Fibroblast of lung (primary cell): Measurements from ENCODE around the gene CDKN1A. TPM values are rescaled to one million over a fixed set of nuclear protein-coding genes. Genes with fewer than 3 reads are reported as not detected.

Source experiments
- DNase-seq, 2 donors: peaks; one replicate each; pipeline versions ENCODE4 v3.0.0 to v3.0.0-alpha.2; 2010; ENCODE audit warnings: low read depth in 2 of 2
- H2AFZ ChIP-seq: 2 replicates; pipeline ENCODE4 v1.5.1; 2012; ENCODE audit warnings: low read length, control low read depth, inconsistent platforms
- H3K27ac ChIP-seq: 2 replicates; pipeline ENCODE4 v1.5.1; 2011; ENCODE audit warnings: low read length, control low read depth; ENCODE audit not compliant: insufficient read depth
- H3K27me3 ChIP-seq: 2 replicates; pipeline ENCODE4 v1.5.1; 2011; ENCODE audit warnings: mild to moderate bottlenecking, low read length; ENCODE audit not compliant: control insufficient read depth, insufficient read depth
- H3K36me3 ChIP-seq: 2 replicates; pipeline ENCODE4 v1.5.1; 2011; ENCODE audit warnings: low read length; ENCODE audit not compliant: control insufficient read depth, insufficient read depth
- H3K4me1 ChIP-seq: 2 replicates; pipeline ENCODE4 v1.5.1; 2011; ENCODE audit warnings: low read length; ENCODE audit not compliant: control insufficient read depth, insufficient read depth; ENCODE audit errors: extremely low read depth
- H3K4me2 ChIP-seq: 2 replicates; pipeline ENCODE4 v1.5.1; 2011; ENCODE audit warnings: low read length, control low read depth; ENCODE audit not compliant: insufficient read depth; ENCODE audit errors: extremely low read depth
- H3K4me3 ChIP-seq, 4 experiments: fragments of 200-600 bp in 1 of 4; sonication (generic) in 1 of 4; replicated peaks in 1 of 4; 2 replicates each; pipeline ENCODE4 v1.5.1; 2011 to 2016; ENCODE audit warnings: low read length in 4 of 4, low read depth in 3 of 4, mild to moderate bottlenecking in 3 of 4, control low read depth in 2 of 4, inconsistent platforms in 1 of 4, mixed read lengths in 1 of 4; ENCODE audit not compliant: insufficient read depth in 1 of 4; ENCODE audit errors: control extremely low read depth in 1 of 4
- H3K79me2 ChIP-seq: 2 replicates; pipeline ENCODE4 v1.5.1; 2012; ENCODE audit warnings: mild to moderate bottlenecking, low read length, inconsistent platforms; ENCODE audit not compliant: control insufficient read depth, insufficient read depth
- H3K9ac ChIP-seq: 2 replicates; pipeline ENCODE4 v1.5.1; 2011; ENCODE audit warnings: mild to moderate bottlenecking, low read length, control low read depth; ENCODE audit not compliant: insufficient read depth
- H3K9me3 ChIP-seq: 2 replicates; pipeline ENCODE4 v1.5.1; 2012; ENCODE audit warnings: low read depth, low read length; ENCODE audit not compliant: control insufficient read depth, insufficient read depth
- H4K20me1 ChIP-seq: 2 replicates; pipeline ENCODE4 v1.5.1; 2011; ENCODE audit warnings: low read length; ENCODE audit not compliant: control insufficient read depth, insufficient read depth; ENCODE audit errors: extremely low read depth
- EZH2 ChIP-seq: IDR thresholded peaks from 2 replicates; pipeline ENCODE4 v1.5.1; 2012; ENCODE audit warnings: low read length, control low read depth, mild to moderate bottlenecking; ENCODE audit errors: missing control alignments
- polyA plus RNA-seq, 2 donors: library from polyadenylated mRNA; depleted of rRNA in 1 of 2; stranded (reverse) in 1 of 2; unstranded in 1 of 2; fragments of >200 nt; gene quantifications; 2 replicates each; pipeline ENCODE4 v1.2.1, GENCODE V29; 2011 to 2012; ENCODE audit warnings: missing spikeins in 1 of 2
- total RNA-seq: library from RNA; depleted of rRNA; stranded (reverse); fragments of >200 nt; gene quantifications from 2 replicates; pipeline ENCODE4 v1.2.1, GENCODE V29; 2014
- TF ChIP-seq, protein P1 (sequence below), 2 donors: IDR thresholded peaks in 1 of 2; conservative IDR thresholded peaks in 1 of 2; 1 replicate in 1 of 2; 2 replicates in 1 of 2; pipeline ENCODE4 v1.5.1; 2011 to 2012; ENCODE audit warnings: low read length in 2 of 2, control low read depth in 1 of 2, inconsistent platforms in 1 of 2, low read depth in 1 of 2, mild to moderate bottlenecking in 1 of 2

The CDKN1A gene
- total and polyA plus RNA-seq, 2 donors (not counting 1 experiment from before 2014, with no cell fraction given) = 166 to 900 TPM

DNA sequence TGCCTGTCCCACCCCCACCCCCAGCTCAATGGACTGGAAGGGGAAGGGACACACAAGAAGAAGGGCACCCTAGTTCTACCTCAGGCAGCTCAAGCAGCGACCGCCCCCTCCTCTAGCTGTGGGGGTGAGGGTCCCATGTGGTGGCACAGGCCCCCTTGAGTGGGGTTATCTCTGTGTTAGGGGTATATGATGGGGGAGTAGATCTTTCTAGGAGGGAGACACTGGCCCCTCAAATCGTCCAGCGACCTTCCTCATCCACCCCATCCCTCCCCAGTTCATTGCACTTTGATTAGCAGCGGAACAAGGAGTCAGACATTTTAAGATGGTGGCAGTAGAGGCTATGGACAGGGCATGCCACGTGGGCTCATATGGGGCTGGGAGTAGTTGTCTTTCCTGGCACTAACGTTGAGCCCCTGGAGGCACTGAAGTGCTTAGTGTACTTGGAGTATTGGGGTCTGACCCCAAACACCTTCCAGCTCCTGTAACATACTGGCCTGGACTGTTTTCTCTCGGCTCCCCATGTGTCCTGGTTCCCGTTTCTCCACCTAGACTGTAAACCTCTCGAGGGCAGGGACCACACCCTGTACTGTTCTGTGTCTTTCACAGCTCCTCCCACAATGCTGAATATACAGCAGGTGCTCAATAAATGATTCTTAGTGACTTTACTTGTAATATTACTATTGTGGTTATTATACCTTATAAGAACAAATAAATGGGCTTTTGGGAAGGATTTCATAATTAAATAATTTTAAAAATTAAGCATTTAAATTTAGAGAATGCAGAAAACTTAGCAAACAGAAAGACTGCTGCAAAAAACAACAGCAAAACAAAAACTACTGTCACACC is 8.4 kb downstream of the CDKN1A start:
- no peaks in the 10 kb centered on the region for H3K9me3 ChIP-seq
- TF ChIP-seq, protein P1, sequence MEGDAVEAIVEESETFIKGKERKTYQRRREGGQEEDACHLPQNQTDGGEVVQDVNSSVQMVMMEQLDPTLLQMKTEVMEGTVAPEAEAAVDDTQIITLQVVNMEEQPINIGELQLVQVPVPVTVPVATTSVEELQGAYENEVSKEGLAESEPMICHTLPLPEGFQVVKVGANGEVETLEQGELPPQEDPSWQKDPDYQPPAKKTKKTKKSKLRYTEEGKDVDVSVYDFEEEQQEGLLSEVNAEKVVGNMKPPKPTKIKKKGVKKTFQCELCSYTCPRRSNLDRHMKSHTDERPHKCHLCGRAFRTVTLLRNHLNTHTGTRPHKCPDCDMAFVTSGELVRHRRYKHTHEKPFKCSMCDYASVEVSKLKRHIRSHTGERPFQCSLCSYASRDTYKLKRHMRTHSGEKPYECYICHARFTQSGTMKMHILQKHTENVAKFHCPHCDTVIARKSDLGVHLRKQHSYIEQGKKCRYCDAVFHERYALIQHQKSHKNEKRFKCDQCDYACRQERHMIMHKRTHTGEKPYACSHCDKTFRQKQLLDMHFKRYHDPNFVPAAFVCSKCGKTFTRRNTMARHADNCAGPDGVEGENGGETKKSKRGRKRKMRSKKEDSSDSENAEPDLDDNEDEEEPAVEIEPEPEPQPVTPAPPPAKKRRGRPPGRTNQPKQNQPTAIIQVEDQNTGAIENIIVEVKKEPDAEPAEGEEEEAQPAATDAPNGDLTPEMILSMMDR (conservative IDR thresholded peaks at IDR 0.05 in 1 of 2, IDR thresholded peaks at IDR 0.05 in 1 of 2; ENCODE audit: low read depth in 1 of 2, low read length in 2 of 2) = no peak
- no peak for TF ChIP-seq EZH2
- H3K79me2 ChIP-seq = peaks cover 32% of the 10 kb centered on the region
- peaks cover 29% of the 10 kb centered on the region for H3K36me3 ChIP-seq
- H3K27ac ChIP-seq = peak overlapping the region; percentile 2
- H3K4me2 ChIP-seq = no peak overlapping the region
- H3K9ac ChIP-seq = no peak overlapping the region
- H2AFZ ChIP-seq = no peak overlapping the region
- peaks cover 4% of the 10 kb centered on the region for H3K4me1 ChIP-seq
- H4K20me1 ChIP-seq = peaks cover 3% of the 10 kb centered on the region
- H3K4me3 ChIP-seq = no peak overlapping the region
- no peak for DNase-seq
- H3K27me3 ChIP-seq = no peaks in the 10 kb centered on the region

DNA sequence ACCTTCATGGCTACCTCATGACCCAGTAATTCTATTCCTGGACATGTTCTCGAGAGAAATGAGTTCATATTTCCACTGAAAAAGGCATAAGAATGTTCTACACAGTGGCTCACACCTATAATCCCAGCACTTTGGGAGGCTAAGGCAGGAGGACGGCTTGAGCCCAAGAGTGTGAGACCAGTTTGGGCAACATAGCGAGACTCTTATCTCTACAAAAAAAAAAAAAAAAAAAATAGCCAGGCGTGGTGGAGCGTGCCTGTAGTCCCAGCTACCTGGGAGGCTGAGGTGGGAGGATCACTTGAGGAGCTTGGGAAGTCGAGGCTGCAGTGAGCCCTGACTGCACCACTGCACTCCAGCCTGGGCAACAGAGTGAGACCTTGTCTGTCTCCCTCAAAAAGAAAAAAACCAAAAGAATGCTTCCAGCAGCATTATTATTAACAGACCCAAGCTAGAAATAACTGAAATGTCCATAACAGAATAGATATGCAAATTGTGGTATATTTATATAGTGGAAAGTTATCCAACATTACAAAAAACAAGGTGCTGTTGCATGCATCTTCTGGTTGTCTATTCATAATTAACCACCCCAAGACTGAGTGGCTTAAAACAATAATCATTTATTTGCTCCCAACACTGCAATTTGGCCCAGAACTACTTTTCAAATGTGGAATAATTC is 9.7 kb downstream of the CDKN1A start:
- H3K36me3 ChIP-seq = peaks cover 27% of the 10 kb centered on the region
- no peak overlapping the region for H3K9ac ChIP-seq
- no peaks in the 10 kb centered on the region for H3K4me1 ChIP-seq
- peaks cover 3% of the 10 kb centered on the region for H4K20me1 ChIP-seq
- no peak overlapping the region for H3K4me2 ChIP-seq
- H2AFZ ChIP-seq = no peak overlapping the region
- peaks cover 19% of the 10 kb centered on the region for H3K79me2 ChIP-seq
- H3K4me3 ChIP-seq = no peak overlapping the region
- peak; percentile 38 to 56 for DNase-seq
- H3K9me3 ChIP-seq = no peaks in the 10 kb centered on the region
- H3K27me3 ChIP-seq = no peaks in the 10 kb centered on the region
- no peak for TF ChIP-seq EZH2
- TF ChIP-seq, protein P1 (conservative IDR thresholded peaks at IDR 0.05 in 1 of 2, IDR thresholded peaks at IDR 0.05 in 1 of 2; ENCODE audit: low read depth in 1 of 2, low read length in 2 of 2) = no peak
- H3K27ac ChIP-seq = no peak overlapping the region

DNA sequence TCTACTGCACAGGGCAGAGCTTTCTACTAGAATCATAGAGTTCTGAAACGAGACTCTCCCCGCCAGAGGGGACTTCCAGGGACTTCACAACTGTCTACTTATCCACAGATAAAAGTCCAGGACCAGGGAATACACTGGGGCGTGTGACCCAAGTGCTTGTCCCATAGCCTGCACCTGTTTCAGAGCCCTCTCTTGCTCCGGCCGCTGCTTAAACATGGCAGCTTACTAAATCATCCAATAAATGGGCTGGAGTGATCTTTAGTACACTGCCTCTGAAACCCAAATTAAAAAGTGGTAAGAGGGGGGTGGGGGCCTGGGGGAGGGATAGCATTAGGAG is 10.2 kb downstream of the CDKN1A start:
- Histone ChIP-seq H3K4me1 (no peaks in the 10 kb centered on the region), H3K27me3 (no peaks in the 10 kb centered on the region), H4K20me1 (peaks cover 2% of the 10 kb centered on the region), H3K4me3 (no peak overlapping the region), H3K27ac (no peak overlapping the region), H3K36me3 (peaks cover 24% of the 10 kb centered on the region), H2AFZ (no peak overlapping the region), H3K9ac (no peak overlapping the region), H3K4me2 (no peak overlapping the region), H3K9me3 (no peaks in the 10 kb centered on the region), H3K79me2 (peaks cover 14% of the 10 kb centered on the region)
- DNase-seq = peak; percentile 44 to 52
- TF ChIP-seq, protein P1 (conservative IDR thresholded peaks at IDR 0.05 in 1 of 2, IDR thresholded peaks at IDR 0.05 in 1 of 2; ENCODE audit: low read depth in 1 of 2, low read length in 2 of 2) = no peak
- no peak for TF ChIP-seq EZH2
